NCI-H1048 (cell line): Measurements from ENCODE around the gene TGFBR2.

ENCODE experiments used
- DNase-seq: peaks from one replicate; lab custom pipeline; 2025; lab: John Stamatoyannopoulos, UW

TGFBR2 gene

DNA sequence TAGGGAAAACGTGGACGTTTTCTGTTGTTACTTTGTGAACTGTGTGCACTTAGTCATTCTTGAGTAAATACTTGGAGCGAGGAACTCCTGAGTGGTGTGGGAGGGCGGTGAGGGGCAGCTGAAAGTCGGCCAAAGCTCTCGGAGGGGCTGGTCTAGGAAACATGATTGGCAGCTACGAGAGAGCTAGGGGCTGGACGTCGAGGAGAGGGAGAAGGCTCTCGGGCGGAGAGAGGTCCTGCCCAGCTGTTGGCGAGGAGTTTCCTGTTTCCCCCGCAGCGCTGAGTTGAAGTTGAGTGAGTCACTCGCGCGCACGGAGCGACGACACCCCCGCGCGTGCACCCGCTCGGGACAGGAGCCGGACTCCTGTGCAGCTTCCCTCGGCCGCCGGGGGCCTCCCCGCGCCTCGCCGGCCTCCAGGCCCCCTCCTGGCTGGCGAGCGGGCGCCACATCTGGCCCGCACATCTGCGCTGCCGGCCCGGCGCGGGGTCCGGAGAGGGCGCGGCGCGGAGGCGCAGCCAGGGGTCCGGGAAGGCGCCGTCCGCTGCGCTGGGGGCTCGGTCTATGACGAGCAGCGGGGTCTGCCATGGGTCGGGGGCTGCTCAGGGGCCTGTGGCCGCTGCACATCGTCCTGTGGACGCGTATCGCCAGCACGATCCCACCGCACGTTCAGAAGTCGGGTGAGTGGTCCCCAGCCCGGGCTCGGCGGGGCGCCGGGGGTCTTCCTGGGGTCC is at the start of gene TGFBR2:
TGFBR2 (plus strand) TSS at position 301 of the 731 bp plus-strand sequence; CDS start at position 584, 283 bp downstream.
- DNase-seq: no peak

GRCh38 chr3:30557746-30558303 is 48.6 kb upstream of the TGFBR2 start:
- DNase-seq: no peak

DNA sequence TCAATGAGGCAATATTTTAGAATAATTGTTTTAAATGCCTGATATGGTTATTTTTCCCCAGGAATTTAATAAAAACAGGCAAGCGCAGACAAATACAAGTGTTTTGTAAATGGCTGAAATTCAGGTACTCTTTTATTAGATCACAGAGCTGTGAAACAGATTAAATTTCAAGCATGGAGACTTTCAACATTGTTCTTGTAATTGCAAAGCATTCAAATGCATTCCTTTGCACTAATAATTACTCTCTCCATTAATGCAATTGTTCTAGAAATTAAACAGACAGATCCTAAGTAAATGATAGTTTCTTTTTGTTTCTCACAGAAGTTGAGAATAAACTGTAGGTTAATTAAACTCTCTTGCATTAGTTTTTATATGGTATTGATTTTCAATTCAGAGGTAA is 42.4 kb upstream of the TGFBR2 start:
- DNase-seq: no peak

GRCh38 chr3:30567139-30567753 is 39.2 kb upstream of the TGFBR2 start:
- DNase-seq: no peak

- no peak for DNase-seq
These were observed 29.5 kb upstream of the TGFBR2 start for GRCh38 chr3:30576946-30577345.

DNA sequence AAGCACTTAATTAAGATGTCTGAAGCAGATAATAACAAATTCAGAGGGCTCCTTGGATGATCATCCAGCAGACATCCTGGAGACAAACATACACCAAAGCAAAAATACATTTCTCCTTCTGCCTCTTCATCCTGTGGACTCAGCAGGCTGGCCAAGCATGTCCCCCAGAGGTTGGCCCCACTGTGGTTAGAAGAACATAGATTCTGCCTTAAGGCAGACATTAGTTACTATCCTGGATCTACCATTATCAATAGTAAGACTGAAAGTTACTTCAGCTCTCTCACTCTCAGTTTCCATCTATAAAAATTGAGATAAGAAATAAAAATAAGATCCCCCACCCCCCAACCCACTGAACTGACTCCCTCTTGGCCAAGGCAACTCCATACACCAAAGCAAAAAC is 28.6 kb upstream of the TGFBR2 start:
- DNase-seq: no peak

DNA sequence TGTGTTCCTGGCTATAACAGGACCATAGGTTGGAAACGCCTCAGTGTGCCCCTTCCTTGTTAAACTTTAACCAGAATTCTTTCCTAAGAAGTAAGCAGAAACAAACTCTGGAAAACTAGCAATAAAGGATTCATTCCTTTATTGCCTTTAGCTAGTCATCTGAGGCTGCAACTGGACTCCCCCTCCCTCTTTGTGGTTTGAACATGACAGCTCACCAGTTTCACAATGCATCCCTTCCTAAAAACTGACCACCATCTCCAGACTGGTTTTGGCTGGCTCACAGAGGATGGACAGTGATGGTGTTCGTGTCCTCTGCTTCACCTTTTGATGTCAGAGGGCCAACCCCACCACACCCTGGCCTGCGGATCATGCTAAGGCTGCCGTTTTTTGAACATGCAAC is 27.9 kb upstream of the TGFBR2 start:
- no peak for DNase-seq

GRCh38 chr3:30578986-30579579 is 27.3 kb upstream of the TGFBR2 start:
- DNase-seq: no peak

DNA sequence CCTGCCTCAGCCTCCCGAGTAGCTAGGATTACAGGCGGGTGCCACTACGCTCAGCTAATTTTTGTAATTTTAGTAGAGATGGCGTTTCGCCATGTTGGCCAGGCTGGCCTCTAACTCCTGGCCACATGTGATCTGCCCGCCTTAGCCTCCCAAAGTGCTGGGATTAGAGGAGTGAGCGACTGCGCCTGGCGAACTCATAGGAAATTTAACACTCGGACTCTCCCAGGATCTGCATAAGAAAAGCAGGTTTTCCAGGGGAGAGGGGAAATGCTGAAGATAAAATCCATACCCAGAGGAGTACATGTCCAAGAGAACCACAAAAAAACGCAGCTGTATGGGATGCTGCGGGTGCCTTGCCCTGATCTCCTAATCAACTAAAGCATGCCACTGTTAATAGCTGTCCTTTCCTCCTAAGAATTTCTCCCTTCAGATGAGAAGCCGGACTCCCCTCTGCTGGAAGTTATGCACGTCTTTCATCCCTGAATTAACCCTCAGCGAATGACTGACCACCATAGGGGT is 25.3 kb upstream of the TGFBR2 start:
- no peak for DNase-seq

- no peak for DNase-seq
These were observed 24.4 kb upstream of the TGFBR2 start for GRCh38 chr3:30581982-30582381.

GRCh38 chr3:30583973-30584372 is 22.4 kb upstream of the TGFBR2 start:
- no peak for DNase-seq

- no peak for DNase-seq
These were observed 20.7 kb upstream of the TGFBR2 start for GRCh38 chr3:30585654-30586053.

DNA sequence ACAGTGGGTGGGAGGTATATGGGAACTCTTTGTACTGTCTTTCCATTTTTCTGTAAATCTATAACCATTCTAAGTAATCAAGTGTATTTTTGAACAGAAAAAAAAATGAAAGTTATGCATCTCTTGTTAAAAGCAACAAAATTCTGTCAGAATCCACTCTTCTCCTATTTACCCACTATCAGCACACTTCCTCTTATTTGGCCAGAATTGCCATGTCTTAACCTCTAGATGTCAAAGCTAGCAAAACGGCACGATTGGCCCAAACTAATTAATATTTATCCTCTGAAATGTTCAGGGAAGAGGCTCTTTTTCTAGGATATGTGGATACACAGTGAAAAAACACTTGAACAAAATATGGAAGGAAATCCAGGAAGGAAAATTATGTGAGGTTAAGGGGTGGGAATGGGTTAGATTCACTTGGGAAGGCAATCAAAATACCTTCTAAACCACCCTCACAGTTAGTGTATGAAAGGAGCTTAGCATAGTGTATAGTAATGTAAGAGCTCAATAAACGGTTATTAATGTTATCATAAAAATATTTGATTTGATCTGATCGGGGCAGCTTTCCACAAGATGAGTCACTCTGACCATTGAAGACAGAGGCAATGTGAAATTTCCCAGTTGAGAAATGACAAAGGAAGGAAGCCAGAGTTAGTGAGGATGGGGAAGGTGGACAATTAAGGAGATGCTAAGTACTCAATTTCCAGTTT is 20.1 kb upstream of the TGFBR2 start:
- no peak for DNase-seq

GRCh38 chr3:30586806-30587486 is 19.5 kb upstream of the TGFBR2 start:
- no peak for DNase-seq

- DNase-seq: no peak
These were observed 18.5 kb upstream of the TGFBR2 start for GRCh38 chr3:30587904-30588303.

- no peak for DNase-seq
These were observed 10.2 kb upstream of the TGFBR2 start for GRCh38 chr3:30596152-30596551.

- no peak for DNase-seq
These were observed 9.2 kb upstream of the TGFBR2 start for GRCh38 chr3:30597131-30597768.

DNA sequence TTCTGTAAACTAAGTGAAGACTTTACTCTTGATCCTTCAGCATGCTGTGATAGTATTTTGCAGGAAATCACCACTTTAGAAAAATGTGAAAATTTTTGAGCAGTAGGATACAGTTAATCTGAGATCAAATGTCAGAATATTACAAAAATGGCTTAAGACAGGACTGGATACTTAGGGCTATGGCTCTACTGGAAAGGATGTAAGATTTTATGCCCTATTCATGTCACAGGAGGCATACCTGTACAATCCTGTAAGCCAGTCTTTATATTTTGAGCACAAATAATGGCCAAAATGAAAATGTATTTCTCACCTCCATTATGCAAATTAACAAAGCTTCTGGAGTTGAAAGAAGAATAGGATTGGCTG is 8.6 kb upstream of the TGFBR2 start:
- DNase-seq: no peak

- no peak for DNase-seq
These were observed 7.5 kb upstream of the TGFBR2 start for GRCh38 chr3:30598668-30599545.

GRCh38 chr3:30600572-30600971 is 5.8 kb upstream of the TGFBR2 start:
- DNase-seq: no peak
